GM21526 (cell line): ENCODE data around the gene CCDC91.
A peak's percentile ranks its signal among the peaks of the same experiment; 100 is the strongest.
"Not testable (repeated sequence)": the region's sequence is repeated elsewhere in the genome, so short reads cannot be mapped to it uniquely, and the experiment has no call there.

Experiments used
- ATAC-seq: cut with Tn5 transposase; IDR thresholded peaks from one replicate; pipeline ENCODE4 v1.9.1; 2021; ENCODE audit warnings: moderate library complexity; ENCODE audit not compliant: unreplicated experiment, low FRiP score

CCDC91 gene

DNA sequence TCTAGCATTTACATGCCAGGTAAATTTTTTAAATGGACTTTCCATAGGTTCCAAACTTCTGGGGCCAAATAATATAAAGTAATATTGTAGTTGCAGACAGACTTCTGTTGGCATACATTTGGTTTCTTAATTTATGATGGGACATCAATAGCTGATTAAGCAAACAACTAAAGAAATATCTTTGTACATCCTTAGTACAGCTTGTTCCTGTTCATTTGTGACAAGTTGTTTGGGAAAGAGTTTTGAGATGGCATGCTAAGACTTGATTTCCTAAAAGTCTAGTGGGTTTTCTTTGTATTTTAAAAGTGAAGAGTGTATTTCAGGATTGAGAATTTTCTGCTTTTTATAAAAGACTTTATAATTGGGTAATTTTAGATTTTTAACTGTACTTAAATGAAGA, 41.0 kb downstream of the CCDC91 start:
- no peak for ATAC-seq

DNA sequence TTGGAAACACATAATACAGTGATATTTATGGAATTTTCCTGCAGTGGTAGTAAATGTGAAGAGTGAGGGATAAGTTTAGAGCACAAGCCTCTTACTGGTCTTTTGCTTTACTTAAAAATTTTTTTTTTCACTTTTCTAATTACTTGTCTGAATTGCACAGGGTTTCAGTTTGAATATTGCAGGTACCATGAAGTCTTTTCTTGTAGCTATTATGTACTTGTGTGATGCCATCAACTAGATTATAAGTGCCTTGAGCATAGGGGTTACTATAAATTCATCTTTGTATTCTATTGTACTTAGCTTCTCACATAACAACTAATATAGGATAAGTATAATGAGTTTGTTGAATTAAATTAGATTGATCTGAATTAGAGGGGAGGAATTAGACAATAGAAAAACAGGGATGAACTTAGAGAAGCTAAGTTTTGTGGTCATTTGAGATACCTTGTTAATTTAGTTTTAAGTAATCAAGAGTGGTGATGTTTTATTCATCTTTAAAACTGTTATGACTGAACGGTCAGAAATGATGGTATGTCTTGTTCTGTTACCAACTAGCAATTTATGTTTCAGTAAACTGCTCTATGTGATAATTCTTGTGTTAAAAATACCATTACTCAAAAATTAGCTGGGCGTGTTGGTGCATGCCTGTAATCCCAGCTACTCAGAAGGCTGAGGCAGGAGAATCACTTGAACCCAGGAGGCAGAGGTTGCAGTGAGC, 42.1 kb downstream of the CCDC91 start:
- no peak for ATAC-seq

DNA sequence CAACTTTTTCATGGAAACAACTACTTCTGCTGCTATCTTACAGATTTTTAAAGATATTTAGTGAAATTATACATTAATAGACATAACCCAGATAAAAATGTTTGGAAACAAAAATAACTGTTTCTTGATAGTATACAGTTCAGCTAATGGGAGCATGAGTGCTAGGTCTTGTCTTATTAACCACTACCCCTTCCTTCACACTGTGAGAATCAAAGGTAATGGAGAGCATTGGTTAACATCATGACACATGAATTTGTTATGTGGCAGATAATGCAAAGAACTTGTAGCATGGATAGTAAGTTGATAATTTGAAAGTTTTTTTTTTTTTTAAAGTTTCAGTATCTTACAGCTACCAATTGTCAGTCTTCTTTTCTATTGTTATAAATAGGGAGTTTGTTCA, 44.2 kb downstream of the CCDC91 start:
- ATAC-seq, result no peak

DNA sequence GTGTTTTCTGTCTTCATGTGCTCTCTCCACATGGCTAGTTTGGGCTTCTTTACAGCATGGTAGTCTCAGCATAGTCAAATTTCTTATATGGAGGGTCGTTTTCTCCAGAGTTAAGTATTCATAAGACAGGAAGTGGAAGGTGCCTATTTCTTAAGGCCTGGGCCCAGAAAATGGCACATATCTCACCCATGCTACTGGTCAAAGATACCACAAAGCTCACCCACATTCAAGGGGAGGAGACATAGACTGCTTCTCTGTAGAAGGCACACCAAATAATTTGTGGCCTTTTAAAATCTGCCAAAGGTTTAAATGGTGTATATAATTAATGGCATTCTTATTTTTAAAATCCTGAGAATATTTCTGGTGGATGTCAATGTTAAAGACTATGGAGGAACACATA, 44.8 kb downstream of the CCDC91 start:
- ATAC-seq, result no peak

DNA sequence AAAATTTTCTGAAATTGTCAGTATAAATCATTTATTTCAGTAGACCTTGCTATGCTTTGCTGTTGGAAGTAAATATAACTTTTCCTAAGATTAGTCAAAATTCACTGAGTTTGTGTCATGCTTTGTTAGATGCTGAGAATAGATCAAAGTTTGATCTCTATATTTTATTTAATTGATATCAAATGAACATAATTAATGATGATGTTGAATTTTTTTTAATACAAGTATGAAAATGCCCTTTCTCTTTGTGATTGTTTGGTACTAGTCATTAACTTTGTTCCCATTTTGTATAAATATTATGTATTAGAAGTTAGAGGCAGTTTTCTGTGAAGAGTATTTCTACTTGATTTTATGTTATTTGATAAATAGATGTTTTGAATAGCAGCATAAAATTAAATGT, 45.7 kb downstream of the CCDC91 start:
- no peak for ATAC-seq

DNA sequence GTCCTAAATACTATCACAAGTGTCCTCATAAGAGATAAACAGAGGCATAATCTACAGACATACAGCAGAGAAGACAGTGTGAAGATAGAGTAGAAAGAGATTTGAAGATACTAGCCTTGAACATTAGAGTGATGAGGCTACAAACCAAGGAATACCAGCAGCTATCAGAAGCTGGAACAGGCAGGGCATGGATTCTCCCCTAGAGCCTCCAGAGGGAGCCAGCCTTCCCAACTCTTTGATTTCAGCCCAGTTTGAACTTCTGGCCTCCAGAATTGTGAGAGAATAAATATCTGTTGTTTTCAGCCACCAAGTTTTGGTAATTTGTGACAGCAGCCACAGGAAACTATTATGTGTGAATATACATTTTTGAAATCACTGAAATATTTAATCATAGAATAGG, 47.2 kb downstream of the CCDC91 start:
- ATAC-seq, result no peak

DNA sequence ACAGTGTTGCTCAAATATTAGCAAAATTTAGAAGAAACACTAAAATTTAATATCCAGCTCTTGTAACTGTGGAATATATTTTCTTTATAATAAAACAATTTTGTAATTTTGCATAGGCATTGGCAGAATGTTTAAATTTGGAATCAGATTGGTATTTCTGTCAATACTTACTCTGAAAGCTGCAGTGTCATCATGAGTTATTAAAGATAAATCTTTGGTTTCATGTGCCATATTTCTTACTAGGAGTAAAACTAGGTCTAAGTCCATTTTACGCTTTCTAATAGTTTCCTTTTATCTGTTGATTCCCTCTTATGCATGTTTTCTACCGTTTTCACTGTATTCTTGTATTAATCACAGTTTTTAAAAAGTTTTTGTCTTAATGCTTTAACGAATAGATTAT, 49.7 kb downstream of the CCDC91 start:
- no peak for ATAC-seq

DNA sequence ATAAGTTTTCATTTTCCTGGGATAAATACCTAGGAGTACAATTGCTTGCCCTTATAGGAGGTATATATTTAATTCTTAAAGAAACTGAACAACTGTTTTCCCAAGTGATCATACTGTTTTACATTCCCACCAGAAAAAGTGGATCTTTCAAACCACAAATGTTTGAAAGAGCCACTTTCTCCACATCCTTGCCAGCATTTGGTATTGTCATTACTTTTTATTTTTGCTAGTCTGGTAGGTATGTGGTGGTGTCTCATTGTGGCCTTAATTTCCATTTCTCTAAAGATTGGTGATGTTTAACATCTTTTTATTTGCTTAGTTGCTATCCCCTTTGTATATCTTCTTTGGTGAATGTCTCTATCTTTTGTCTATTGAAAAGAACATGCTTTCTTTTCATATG, 50.6 kb downstream of the CCDC91 start:
- no peak for ATAC-seq

DNA sequence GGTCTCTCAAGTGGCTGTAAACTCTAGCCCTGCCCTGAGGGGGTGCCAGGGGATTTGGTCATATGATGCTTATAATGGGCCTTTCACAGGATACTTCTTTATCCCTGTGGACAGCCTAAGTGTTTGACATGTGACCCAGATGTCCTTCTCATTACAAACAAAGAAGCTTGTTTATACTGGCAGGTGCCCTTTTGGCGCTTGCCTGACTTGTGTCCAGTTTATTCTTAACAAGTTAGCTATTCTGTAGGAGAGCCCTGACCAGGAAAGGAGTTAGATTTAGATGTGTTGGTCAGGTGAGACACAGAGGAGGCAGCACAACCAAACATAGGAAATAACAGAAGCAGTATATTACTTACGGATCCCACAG, 51.9 kb downstream of the CCDC91 start:
- no peak for ATAC-seq

DNA sequence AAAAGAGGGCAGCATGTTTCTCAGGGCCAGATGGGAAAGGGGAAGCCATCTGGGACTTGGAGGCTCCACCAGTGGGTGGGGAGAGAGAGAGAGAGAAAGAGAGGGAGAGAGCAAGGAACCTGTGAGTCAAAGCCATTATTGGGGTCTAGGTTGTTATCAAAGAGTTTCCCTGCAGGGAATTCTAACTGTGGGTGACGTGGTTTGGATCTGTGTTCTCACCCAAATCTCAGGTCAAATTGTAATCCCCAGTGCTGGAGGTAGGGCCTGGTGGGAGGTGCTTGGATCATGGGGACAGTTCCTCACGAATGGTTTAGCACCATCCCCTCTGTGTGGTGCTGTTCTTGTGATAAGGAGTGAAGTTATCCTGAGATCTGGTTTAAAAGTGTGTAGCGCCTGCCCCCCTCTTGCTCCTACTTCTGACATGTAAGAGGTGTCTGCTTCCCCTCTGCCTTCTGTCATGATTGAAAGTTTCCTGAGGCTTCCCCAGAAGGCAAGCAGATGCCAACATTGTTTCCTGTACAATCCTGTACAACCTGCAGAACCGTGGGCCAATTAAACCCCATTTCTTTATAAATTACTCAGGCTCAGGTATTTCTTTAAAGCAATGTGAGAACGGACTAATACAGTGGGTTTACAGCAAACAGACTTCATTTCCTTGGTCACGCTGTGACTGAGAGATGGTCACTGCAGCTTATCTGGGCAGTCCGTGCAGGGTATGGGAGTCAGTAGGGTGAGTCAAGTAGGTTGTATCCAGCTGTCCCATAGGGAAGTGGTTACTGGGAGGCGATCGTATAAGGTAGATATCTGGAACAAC, 52.4 kb downstream of the CCDC91 start:
- ATAC-seq, result no peak

DNA sequence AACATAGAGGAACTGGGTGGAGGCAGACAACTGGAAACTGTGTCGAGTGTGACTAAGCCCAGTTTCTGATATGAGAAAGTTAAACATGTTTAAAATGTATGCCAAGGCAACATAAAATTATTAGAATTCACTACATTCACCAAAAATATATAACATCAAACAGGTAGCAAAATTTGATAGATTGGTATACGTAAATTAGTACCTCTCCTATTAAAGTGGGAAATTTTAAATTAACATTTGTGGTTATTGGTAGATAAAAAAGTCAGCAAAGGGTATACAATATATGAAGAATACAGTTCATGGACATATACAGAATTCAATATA, 53.0 kb downstream of the CCDC91 start:
- no peak for ATAC-seq

DNA sequence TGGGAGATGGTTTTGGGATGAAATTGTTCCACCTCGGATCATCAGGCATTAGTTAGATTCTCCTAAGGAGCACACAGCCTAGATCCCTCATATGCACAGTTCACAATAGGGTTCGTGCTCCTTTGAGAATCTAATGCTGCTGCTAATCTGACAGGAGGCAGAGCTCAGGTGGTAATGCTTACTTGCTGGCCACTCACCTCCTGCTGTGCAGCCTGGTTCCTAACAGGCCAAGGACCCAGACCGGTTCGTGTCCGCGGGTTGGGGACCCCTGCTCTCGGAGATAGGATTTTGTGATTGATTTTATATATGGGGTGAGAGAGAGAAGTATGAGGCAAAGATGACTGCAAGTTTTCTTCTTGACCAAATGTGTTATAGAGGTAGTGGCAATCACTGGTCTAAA, 57.5 kb downstream of the CCDC91 start:
- ATAC-seq, result no peak

DNA sequence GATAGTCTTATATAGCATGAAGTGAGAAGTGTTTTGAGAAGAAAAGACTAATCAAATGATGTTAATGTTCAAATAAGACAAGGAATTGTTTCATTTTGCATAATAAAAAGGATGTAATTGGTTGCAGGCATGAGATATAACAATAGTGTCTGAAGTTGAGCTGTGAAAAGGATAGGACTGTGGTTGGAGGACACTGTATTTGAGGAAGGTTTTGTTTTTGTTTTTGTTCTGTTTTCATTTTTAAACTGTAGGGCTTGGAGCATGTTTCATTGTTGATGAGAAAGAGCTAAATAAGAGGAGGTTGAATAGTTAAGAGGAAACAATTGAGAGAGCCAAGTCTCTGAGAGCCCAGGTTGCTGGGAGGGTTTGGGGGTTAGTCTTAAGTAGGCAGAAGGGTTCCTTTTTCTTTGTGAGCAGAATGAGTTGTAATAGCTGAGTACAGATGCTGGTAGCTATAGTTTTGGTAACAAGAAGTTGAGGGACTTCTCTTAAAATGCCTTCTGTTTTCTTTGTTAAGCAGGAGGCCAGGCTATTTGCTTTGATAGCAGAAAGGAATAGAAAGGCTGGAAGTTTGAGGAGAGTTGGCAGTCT, 58.4 kb downstream of the CCDC91 start:
- no peak for ATAC-seq

DNA sequence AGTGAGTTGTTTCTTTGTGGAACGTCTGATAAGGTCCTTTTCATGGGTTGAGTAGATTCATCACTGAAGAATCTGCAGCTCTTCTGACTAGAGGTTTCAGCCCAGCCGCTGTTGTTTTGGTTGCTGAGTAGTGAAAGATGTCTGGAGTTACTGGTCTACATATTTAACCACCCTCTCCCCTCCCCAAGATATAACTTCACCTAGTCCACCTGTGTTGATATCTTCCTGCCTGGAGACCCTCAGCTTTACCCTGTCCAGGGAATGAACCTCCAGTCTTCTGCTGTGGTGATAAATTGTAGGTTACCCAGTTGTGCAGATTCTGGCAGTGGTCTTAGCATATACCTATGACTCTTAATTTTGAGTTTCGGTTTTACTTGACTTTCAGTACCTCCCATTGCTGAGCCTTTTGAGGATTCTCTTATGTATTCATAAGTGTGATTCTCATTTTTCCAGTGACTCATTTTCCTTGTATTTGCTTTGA, 62.9 kb downstream of the CCDC91 start:
- peak; percentile 97 for ATAC-seq

DNA sequence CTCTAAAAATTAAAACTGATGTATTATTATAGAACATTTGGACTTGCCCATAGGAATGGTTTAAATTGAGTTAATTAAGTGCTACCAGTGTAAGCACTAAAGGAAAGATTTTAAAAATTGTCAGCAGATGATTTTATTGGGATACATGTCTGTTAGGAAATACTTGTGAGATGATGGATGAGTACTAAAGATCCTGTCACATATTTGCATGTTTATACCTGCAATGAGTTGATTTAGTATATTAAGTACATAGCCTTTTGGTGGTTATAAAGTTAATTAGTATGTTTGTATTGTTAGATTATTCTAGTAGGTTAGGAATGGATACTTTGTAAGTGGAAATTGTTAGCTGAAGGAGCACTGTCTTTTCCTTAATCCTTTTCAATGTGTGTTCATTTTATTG, 67.2 kb downstream of the CCDC91 start:
- ATAC-seq, result no peak

DNA sequence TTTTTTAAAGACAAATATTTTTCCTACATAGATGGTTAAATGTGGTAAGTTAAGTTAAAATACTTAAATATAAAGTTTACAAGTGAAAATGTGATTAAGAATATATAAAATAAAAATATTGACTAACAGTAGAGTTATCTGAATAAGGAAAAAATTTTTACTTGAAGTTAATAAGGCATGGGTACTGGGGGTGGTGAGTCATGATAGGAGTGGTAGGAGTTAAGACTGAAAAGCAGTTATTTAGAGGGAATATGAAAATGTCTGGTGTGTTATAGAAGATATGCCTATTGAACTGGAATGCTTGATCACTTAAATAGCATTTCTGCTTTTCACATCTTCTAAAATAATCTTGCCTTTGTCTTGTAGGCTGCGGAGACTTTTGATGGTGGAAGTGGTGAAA, 68.7 kb downstream of the CCDC91 start:
- no peak for ATAC-seq

DNA sequence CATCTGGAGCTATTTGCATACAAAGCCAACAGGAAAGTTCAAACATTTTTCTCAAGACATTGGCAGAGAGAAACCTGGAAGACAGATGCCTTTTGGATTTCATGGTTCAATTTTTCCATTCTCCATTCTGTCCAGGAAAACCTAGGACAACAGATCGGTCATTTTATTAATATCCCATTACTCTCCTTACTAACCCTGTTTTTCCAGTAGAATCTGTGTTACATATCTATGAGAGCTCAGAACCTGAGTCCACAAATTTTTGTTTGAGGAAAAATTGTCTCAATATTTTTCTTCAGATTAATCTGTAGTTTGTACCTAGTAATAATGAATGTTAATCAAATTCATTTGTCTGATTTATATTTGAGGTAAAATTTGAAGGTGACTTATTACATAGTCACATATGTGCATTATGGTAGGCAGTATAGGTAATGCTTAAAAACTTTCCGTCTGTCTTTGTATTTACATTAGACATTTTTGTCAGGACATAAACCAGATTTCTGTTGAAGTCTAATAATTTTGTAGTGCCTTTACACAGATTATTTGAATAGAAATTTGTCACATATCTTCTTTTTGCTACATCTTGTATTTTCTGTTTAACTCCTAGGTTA, 75.3 kb downstream of the CCDC91 start:
- no peak for ATAC-seq

DNA sequence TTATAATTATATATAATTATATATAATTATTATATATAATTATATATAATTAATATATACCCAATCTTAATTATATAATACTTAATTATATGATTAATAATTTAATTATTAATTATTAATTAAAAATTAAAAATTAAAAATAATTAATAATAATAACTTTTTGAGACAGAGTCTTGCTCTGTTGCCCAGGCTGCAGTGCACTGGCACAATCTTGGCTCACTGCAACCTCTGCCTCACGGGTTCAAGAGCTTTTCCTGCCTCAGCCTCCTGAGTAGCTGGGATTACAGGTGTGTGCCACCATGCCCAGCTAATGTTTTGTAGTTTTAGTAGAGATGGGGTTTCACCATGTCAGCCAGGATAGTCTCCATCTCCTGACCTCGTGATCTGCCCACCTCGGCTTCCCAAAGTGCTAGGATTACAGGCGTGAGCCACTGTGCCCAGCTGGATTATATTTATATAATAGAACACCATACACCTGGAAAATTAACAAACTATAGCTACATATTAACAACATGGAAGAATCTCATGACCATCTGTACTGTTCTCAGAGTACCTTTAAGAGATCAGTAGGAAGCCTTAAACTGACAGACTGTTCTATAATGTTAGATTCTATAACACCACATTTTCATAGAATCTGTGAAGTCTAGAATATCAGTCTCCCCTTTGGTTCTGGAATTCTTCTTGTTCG, 77.8 kb downstream of the CCDC91 start:
- ATAC-seq, result not testable (repeated sequence)

DNA sequence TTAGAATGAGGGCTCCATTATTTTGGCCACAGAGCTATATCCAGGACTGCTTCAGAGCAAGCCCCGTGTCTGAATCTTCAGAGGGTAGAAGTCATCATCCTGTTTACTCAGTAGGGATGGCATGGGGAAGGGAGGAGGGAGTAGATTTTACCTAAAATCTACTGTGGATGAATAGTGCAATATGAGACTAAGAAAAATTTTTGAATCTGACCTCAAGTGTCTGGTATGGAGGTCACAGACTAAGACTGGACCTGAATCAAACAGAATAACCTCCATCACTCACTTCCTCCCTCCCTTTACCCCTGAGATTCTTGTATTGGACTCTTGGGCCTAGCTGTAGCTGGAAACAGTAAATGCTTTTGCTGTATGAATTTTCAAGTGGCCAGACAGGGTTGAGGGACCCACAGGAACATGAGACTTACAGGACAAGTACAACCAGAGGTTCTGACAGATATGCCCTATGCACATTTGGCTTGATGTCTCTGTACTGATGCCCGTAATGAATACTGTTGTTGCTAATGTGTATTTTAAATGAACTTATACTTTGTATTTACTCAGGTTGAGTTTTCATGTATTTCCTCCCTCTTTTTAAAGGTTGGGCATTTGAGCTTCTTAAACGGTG, 78.5 kb downstream of the CCDC91 start:
- no peak for ATAC-seq

DNA sequence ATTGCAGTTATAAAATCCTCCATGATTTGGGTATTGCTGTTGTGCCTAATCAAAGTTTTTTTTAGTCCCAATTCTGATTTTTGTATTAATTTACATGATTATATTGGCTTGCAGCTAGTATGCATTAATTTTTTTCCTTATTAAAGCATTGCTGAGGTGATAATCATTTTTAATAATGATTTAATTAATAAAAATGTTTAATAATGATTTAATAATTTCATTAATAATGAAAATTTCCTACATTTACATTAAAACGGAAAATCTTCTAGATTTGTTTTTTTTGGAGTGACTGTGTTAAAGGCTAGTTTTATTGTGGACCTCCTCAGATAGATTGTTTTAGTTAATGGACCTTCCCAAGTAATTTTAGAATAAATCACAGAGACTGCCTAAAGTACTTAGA, 79.6 kb downstream of the CCDC91 start:
- no peak for ATAC-seq
